Naive thymus-derived CD4-positive, alpha-beta T cell (primary cell): ENCODE data around the gene SIL1. TPM values are rescaled to one million over a fixed set of nuclear protein-coding genes. Genes with fewer than 3 reads are reported as not detected.

Experiments
- ATAC-seq: fragments of 150-1000 bp; cut with Tn5 transposase; 2 replicates; pipeline ENCODE4 v1.10.0; 2021; ENCODE audit warnings: mild to moderate bottlenecking, moderate library complexity
- CTCF ChIA-PET: fragments of 350-600 bp; sonication (Branson Sonifier 250); formaldehyde crosslinking; loops from one replicate; lab custom pipeline; 2021; ENCODE audit warnings: antibody characterized with exemption; lab: Charles Lee
- POLR2A ChIA-PET: fragments of 350-600 bp; sonication (Branson Sonifier 250); formaldehyde crosslinking; loops from one replicate; lab custom pipeline; 2021; ENCODE audit warnings: antibody characterized with exemption, inconsistent platforms; lab: Charles Lee
- DNase-seq, 9 donors: peaks; one replicate each; pipeline versions ENCODE4 v3.0.0 to v3.0.0-alpha.2; 2020 to 2022; ENCODE audit warnings: mixed read lengths in 1 of 9
- H3K27ac ChIP-seq: one replicate; pipeline ENCODE4 v1.7.0; 2013; ENCODE audit warnings: mild to moderate bottlenecking, low read depth, low read length, moderate library complexity
- H3K27me3 ChIP-seq, 2 donors: one replicate each; pipeline ENCODE4 v1.7.0; 2013; ENCODE audit warnings: low read length in 2 of 2, mild to moderate bottlenecking in 2 of 2, moderate library complexity in 2 of 2; ENCODE audit not compliant: control insufficient read depth in 2 of 2, insufficient read depth in 2 of 2
- H3K36me3 ChIP-seq, 3 experiments: 1 replicate in 2 of 3; 2 replicates in 1 of 3; pipeline ENCODE4 v1.7.0; 2013; ENCODE audit warnings: low read length in 3 of 3, mild to moderate bottlenecking in 3 of 3, moderate library complexity in 1 of 3; ENCODE audit not compliant: insufficient read depth in 3 of 3, control insufficient read depth in 2 of 3
- H3K4me1 ChIP-seq, 2 donors: one replicate each; pipeline ENCODE4 v1.7.0; 2013; ENCODE audit warnings: low read length in 2 of 2, mild to moderate bottlenecking in 2 of 2, moderate library complexity in 1 of 2; ENCODE audit not compliant: control insufficient read depth in 2 of 2, insufficient read depth in 2 of 2
- H3K4me3 ChIP-seq: 2 replicates; pipeline ENCODE4 v1.7.0; 2013; ENCODE audit warnings: mild to moderate bottlenecking, low read length
- H3K9me3 ChIP-seq, 3 experiments: 1 replicate in 2 of 3; 2 replicates in 1 of 3; pipeline ENCODE4 v1.7.0; 2013; ENCODE audit warnings: low read length in 3 of 3; ENCODE audit not compliant: control insufficient read depth in 2 of 3
- H3K27ac Mint-ChIP-seq, 9 donors: one replicate each; pipeline ENCODE4 v1.8.0; 2020 to 2022; ENCODE audit warnings: mixed read lengths in 9 of 9, mild to moderate bottlenecking in 8 of 9, moderate library complexity in 5 of 9, inconsistent platforms in 2 of 9
- H3K27me3 Mint-ChIP-seq, 5 donors: one replicate each; pipeline ENCODE4 v1.8.0; 2021 to 2022; ENCODE audit warnings: mixed read lengths in 5 of 5, mild to moderate bottlenecking in 1 of 5
- H3K36me3 Mint-ChIP-seq, 5 donors: one replicate each; pipeline ENCODE4 v1.8.0; 2020 to 2022; ENCODE audit warnings: mixed read lengths in 5 of 5, mild to moderate bottlenecking in 3 of 5, inconsistent platforms in 1 of 5
- H3K4me1 Mint-ChIP-seq, 7 donors: one replicate each; pipeline ENCODE4 v1.8.0; 2020 to 2022; ENCODE audit warnings: mixed read lengths in 7 of 7, mild to moderate bottlenecking in 3 of 7, inconsistent platforms in 1 of 7
- H3K4me3 Mint-ChIP-seq, 10 donors: one replicate each; pipeline ENCODE4 v1.8.0; 2020 to 2022; ENCODE audit warnings: mild to moderate bottlenecking in 10 of 10, mixed read lengths in 10 of 10, moderate library complexity in 6 of 10, inconsistent platforms in 2 of 10
- H3K9me3 Mint-ChIP-seq, 11 donors: one replicate each; pipeline ENCODE4 v1.8.0; 2020 to 2022; ENCODE audit warnings: mixed read lengths in 11 of 11, mild to moderate bottlenecking in 4 of 11, inconsistent platforms in 1 of 11, moderate library complexity in 1 of 11
- intact Hi-C, 2 donors: fragments of 100-400 bp; cut with micrococcal nuclease; formaldehyde crosslinking; loops; one replicate each; pipeline ENCODE4 v1.15.1; 2023
- polyA plus RNA-seq, 2 donors: library from polyadenylated mRNA; unstranded; fragments of 300-500 nt; fragmentation: Illumina TruSeq; gene quantifications; one replicate each; pipeline ENCODE4 v1.2.3, GENCODE V29; 2021
- total RNA-seq, 6 experiments: library from RNA in 5 of 6; stranded (reverse) in 5 of 6; gene quantifications; 1 replicate in 5 of 6; 2 replicates in 1 of 6; pipeline ENCODE4 v1.2.3 and lab custom pipeline; 2021 to 2026

SIL1 gene
- total and polyA plus RNA-seq, 7 experiments from 2014 or later, result 10.6 to 27.1 (median 17.9) TPM

- DNase-seq (no peak), ATAC-seq (peak; percentile 41)
- POLR2A ChIA-PET, result interaction anchor here (0.7 kb wide), 1 partner anchor 32 kb away, joined by 3 read pairs; no protein-coding TSS in a partner anchor
- Mint-ChIP-seq H3K27ac (no peak overlapping the region), H3K4me1 (peaks cover 2 to 10% (median 6%) of the 10 kb centered on the region in 7 donors), H3K27me3 (no peaks in the 10 kb centered on the region), H3K36me3 (peaks cover 0 to 9% (median 0%) of the 10 kb centered on the region in 5 donors), H3K9me3 (no peaks in the 10 kb centered on the region), H3K4me3 (no peak overlapping the region)
- Histone ChIP-seq H3K4me1 (no peaks in the 10 kb centered on the region), H3K4me3 (no peak overlapping the region), H3K27ac (no peak overlapping the region), H3K36me3 (no peaks in the 10 kb centered on the region), H3K9me3 (no peaks in the 10 kb centered on the region), H3K27me3 (no peaks in the 10 kb centered on the region)
- intact Hi-C loops, result no loop called here
- CTCF ChIA-PET, result no interaction called here
These were observed 34.1 kb downstream of the SIL1 start for GRCh38 chr5:139164020-139164419.

GRCh38 chr5:139162448-139162847 is 35.7 kb downstream of the SIL1 start:
- Mint-ChIP-seq H3K27me3 (no peaks in the 10 kb centered on the region), H3K4me3 (no peak overlapping the region), H3K4me1 (peaks cover 0 to 20% (median 4%) of the 10 kb centered on the region in 7 donors), H3K9me3 (no peaks in the 10 kb centered on the region), H3K27ac (no peak overlapping the region), H3K36me3 (peaks cover 0 to 21% (median 9%) of the 10 kb centered on the region in 5 donors)
- no peaks in the 10 kb centered on the region for H3K27me3 ChIP-seq
- H3K27ac ChIP-seq, result no peak overlapping the region
- ChIA-PET CTCF (interaction anchor here (0.6 kb wide), 1 partner anchor 946 kb away, joined by 4 read pairs; no protein-coding TSS in a partner anchor), POLR2A (interaction anchor here (0.6 kb wide), 1 partner anchor 963 kb away, joined by 3 read pairs; no protein-coding TSS in a partner anchor)
- ATAC-seq (no peak), DNase-seq (no peak)
- no peaks in the 10 kb centered on the region for H3K36me3 ChIP-seq
- intact Hi-C loops, result no loop called here
- no peaks in the 10 kb centered on the region for H3K9me3 ChIP-seq
- H3K4me1 ChIP-seq, result no peaks in the 10 kb centered on the region
- no peak overlapping the region for H3K4me3 ChIP-seq

- H3K4me3 ChIP-seq, result no peak overlapping the region
- H3K36me3 ChIP-seq, result no peaks in the 10 kb centered on the region
- intact Hi-C loops, result no loop called here
- no peaks in the 10 kb centered on the region for H3K9me3 ChIP-seq
- H3K27me3 ChIP-seq, result no peaks in the 10 kb centered on the region
- no peak overlapping the region for H3K27ac ChIP-seq
- DNase-seq, result no peak
- Mint-ChIP-seq H3K4me3 (no peak overlapping the region), H3K9me3 (peaks cover 0 to 3% (median 0%) of the 10 kb centered on the region in 11 donors), H3K27me3 (no peaks in the 10 kb centered on the region), H3K27ac (peak overlapping the region in 1 of 9 donors; percentile 16), H3K36me3 (peaks cover 0 to 36% (median 20%) of the 10 kb centered on the region in 5 donors), H3K4me1 (peaks cover 0 to 20% (median 4%) of the 10 kb centered on the region in 7 donors)
- CTCF ChIA-PET, result interaction anchor here (0.7 kb wide), 1 partner anchor 334 kb away, joined by 3 read pairs; no protein-coding TSS in a partner anchor
- ATAC-seq, result no peak
- H3K4me1 ChIP-seq, result no peaks in the 10 kb centered on the region
- POLR2A ChIA-PET, result interaction anchor here (0.7 kb wide), 1 partner anchor 11 kb away, joined by 3 read pairs; no protein-coding TSS in a partner anchor
These were observed 39.4 kb downstream of the SIL1 start for GRCh38 chr5:139158791-139159190.

GRCh38 chr5:139157556-139157955 is 40.6 kb downstream of the SIL1 start:
- peaks cover 0 to 35% (median 23%) of the 10 kb centered on the region in 5 donors for H3K36me3 Mint-ChIP-seq
- peaks cover 0 to 3% (median 0%) of the 10 kb centered on the region in 11 donors for H3K9me3 Mint-ChIP-seq
- H3K4me3 Mint-ChIP-seq, result no peak overlapping the region
- Histone ChIP-seq H3K36me3 (no peaks in the 10 kb centered on the region), H3K27me3 (no peaks in the 10 kb centered on the region), H3K4me1 (no peaks in the 10 kb centered on the region), H3K27ac (no peak overlapping the region), H3K4me3 (no peak overlapping the region), H3K9me3 (no peaks in the 10 kb centered on the region)
- DNase-seq (no peak), ATAC-seq (no peak)
- no peaks in the 10 kb centered on the region for H3K27me3 Mint-ChIP-seq
- ChIA-PET CTCF (no interaction called here), POLR2A (no interaction called here)
- peaks cover 0 to 15% (median 4%) of the 10 kb centered on the region in 7 donors for H3K4me1 Mint-ChIP-seq
- H3K27ac Mint-ChIP-seq, result no peak overlapping the region
- intact Hi-C loops, result no loop called here

- ATAC-seq (no peak), DNase-seq (no peak)
- intact Hi-C loops, result no loop called here
- ChIA-PET POLR2A (no interaction called here), CTCF (no interaction called here)
- Mint-ChIP-seq H3K9me3 (peaks cover 0 to 3% (median 0%) of the 10 kb centered on the region in 11 donors), H3K27me3 (no peaks in the 10 kb centered on the region), H3K27ac (no peak overlapping the region), H3K4me1 (peaks cover 0 to 14% (median 4%) of the 10 kb centered on the region in 7 donors), H3K36me3 (peaks cover 0 to 33% (median 23%) of the 10 kb centered on the region in 5 donors), H3K4me3 (no peak overlapping the region)
- H3K4me1 ChIP-seq, result no peaks in the 10 kb centered on the region
- no peaks in the 10 kb centered on the region for H3K36me3 ChIP-seq
- no peak overlapping the region for H3K4me3 ChIP-seq
- no peaks in the 10 kb centered on the region for H3K27me3 ChIP-seq
- no peak overlapping the region for H3K27ac ChIP-seq
- H3K9me3 ChIP-seq, result no peaks in the 10 kb centered on the region
These were observed 41.4 kb downstream of the SIL1 start for GRCh38 chr5:139156814-139157213.

GRCh38 chr5:139155333-139155732 is 42.8 kb downstream of the SIL1 start:
- intact Hi-C loops, result no loop called here
- Histone ChIP-seq H3K4me3 (no peak overlapping the region), H3K36me3 (no peaks in the 10 kb centered on the region), H3K27ac (no peak overlapping the region), H3K4me1 (no peaks in the 10 kb centered on the region), H3K27me3 (no peaks in the 10 kb centered on the region), H3K9me3 (no peaks in the 10 kb centered on the region)
- H3K27me3 Mint-ChIP-seq, result no peaks in the 10 kb centered on the region
- ChIA-PET CTCF (no interaction called here), POLR2A (no interaction called here)
- no peak overlapping the region for H3K4me3 Mint-ChIP-seq
- H3K27ac Mint-ChIP-seq, result no peak overlapping the region
- peaks cover 0 to 33% (median 23%) of the 10 kb centered on the region in 5 donors for H3K36me3 Mint-ChIP-seq
- ATAC-seq (no peak), DNase-seq (no peak)
- H3K4me1 Mint-ChIP-seq, result peaks cover 0 to 16% (median 4%) of the 10 kb centered on the region in 7 donors
- peaks cover 0 to 3% (median 0%) of the 10 kb centered on the region in 11 donors for H3K9me3 Mint-ChIP-seq

- CTCF ChIA-PET, result interaction anchor here (0.7 kb wide), 1 partner anchor 1121 kb away, joined by 3 read pairs; no protein-coding TSS in a partner anchor
- Histone ChIP-seq H3K27ac (no peak overlapping the region), H3K9me3 (no peaks in the 10 kb centered on the region), H3K27me3 (no peaks in the 10 kb centered on the region), H3K4me1 (no peaks in the 10 kb centered on the region), H3K4me3 (no peak overlapping the region), H3K36me3 (no peaks in the 10 kb centered on the region)
- DNase-seq (no peak), ATAC-seq (no peak)
- POLR2A ChIA-PET, result no interaction called here
- no peaks in the 10 kb centered on the region for H3K27me3 Mint-ChIP-seq
- H3K27ac Mint-ChIP-seq, result no peak overlapping the region
- peaks cover 5 to 13% (median 9%) of the 10 kb centered on the region in 7 donors for H3K4me1 Mint-ChIP-seq
- no peak overlapping the region for H3K4me3 Mint-ChIP-seq
- H3K9me3 Mint-ChIP-seq, result peaks cover 0 to 3% (median 0%) of the 10 kb centered on the region in 11 donors
- intact Hi-C loops, result no loop called here
- H3K36me3 Mint-ChIP-seq, result peaks cover 0 to 14% (median 11%) of the 10 kb centered on the region in 5 donors
These were observed 46.3 kb downstream of the SIL1 start for GRCh38 chr5:139151902-139152301.
